Panc1 (cell line): ENCODE results near the gene IL1F10. TPM values are rescaled to one million over a fixed set of nuclear protein-coding genes. Genes with fewer than 3 reads are reported as not detected.

Source experiments
- ATAC-seq: fragments of 200-7000 bp; cut with Tn5 transposase; 2 replicates; pipeline ENCODE4 v1.9.1; 2020; ENCODE audit warnings: mild to moderate bottlenecking, moderate library complexity
- BruUV-seq: library from RNA; stranded (reverse); fragments of 400-500 nt; replicated peaks from 2 replicates; lab custom pipeline; 2021; lab: Mats Ljungman, UMichigan
- CTCF ChIA-PET: fragments of 300-600 bp; sonication (Branson Sonifier 250); formaldehyde crosslinking; loops from one replicate; lab custom pipeline; 2022; ENCODE audit warnings: antibody characterized with exemption; lab: Charles Lee
- POLR2A ChIA-PET: fragments of 300-600 bp; sonication (Branson Sonifier 250); formaldehyde crosslinking; loops from one replicate; lab custom pipeline; 2022; ENCODE audit warnings: antibody characterized with exemption; lab: Charles Lee
- DNase-seq: peaks from one replicate; pipeline ENCODE4 v3.0.0-alpha.2; 2010; ENCODE audit warnings: low read depth, low spot score
- H3K27ac ChIP-seq: 2 replicates; pipeline ENCODE4 v1.5.1; 2011; ENCODE audit warnings: mild to moderate bottlenecking, low read length, inconsistent platforms
- H3K27me3 ChIP-seq: fragments of 200-500 bp; sonication (Bioruptor generic); 2 replicates; pipeline ENCODE4 v1.6.0; 2014; ENCODE audit warnings: low read length, inconsistent platforms; ENCODE audit not compliant: control insufficient read depth, insufficient read depth
- H3K36me3 ChIP-seq: fragments of 200-500 bp; sonication (Bioruptor generic); 2 replicates; pipeline ENCODE4 v1.5.1; 2014; ENCODE audit warnings: inconsistent platforms, mild to moderate bottlenecking, low read length, moderate library complexity; ENCODE audit not compliant: control insufficient read depth, insufficient read depth
- H3K4me1 ChIP-seq: 2 replicates; pipeline ENCODE4 v1.5.1; 2011; ENCODE audit warnings: inconsistent platforms, mild to moderate bottlenecking, low read length, moderate library complexity; ENCODE audit not compliant: control insufficient read depth, insufficient read depth
- H3K4me3 ChIP-seq, 2 experiments: 2 replicates each; pipeline ENCODE4 v1.5.1; 2011 to 2012; ENCODE audit warnings: low read depth in 2 of 2, low read length in 2 of 2, mild to moderate bottlenecking in 2 of 2, inconsistent platforms in 1 of 2, moderate library complexity in 1 of 2
- H3K9me3 ChIP-seq: fragments of 200-500 bp; sonication (Bioruptor generic); 2 replicates; pipeline ENCODE4 v1.5.1; 2014; ENCODE audit warnings: low read depth, mild to moderate bottlenecking, inconsistent platforms, low read length, moderate library complexity; ENCODE audit not compliant: control insufficient read depth, insufficient read depth
- CTCF ChIP-seq: fragments of 450-650 bp; IDR thresholded peaks from 2 replicates; pipeline ENCODE4 v1.5.1; 2017; ENCODE audit warnings: mild to moderate bottlenecking
- POLR2AphosphoS5 ChIP-seq: IDR thresholded peaks from 2 replicates; pipeline ENCODE4 v1.6.1; 2012; ENCODE audit warnings: mild to moderate bottlenecking, low read depth, low read length, moderate library complexity
- REST ChIP-seq, 2 experiments: IDR thresholded peaks; 2 replicates each; pipeline ENCODE4 v1.6.1; 2011 to 2012; ENCODE audit warnings: low read depth in 2 of 2, control low read depth in 1 of 2, low read length in 1 of 2, mild to moderate bottlenecking in 1 of 2, moderate library complexity in 1 of 2; ENCODE audit not compliant: insufficient read depth in 1 of 2
- SIN3A ChIP-seq: IDR thresholded peaks from 2 replicates; pipeline ENCODE4 v1.6.1; 2012; ENCODE audit warnings: low read depth, mild to moderate bottlenecking, low read length, moderate library complexity, borderline replicate concordance; ENCODE audit not compliant: insufficient read depth
- TCF7L2 ChIP-seq: IDR thresholded peaks from 2 replicates; pipeline ENCODE4 v1.6.1; 2011; ENCODE audit warnings: mild to moderate bottlenecking, low read depth, low read length, inconsistent platforms
- in situ Hi-C: cut with HindIII; loops from 2 replicates; pipeline ENCODE4 v1.10.0; 2016; ENCODE audit warnings: low sequenced_read_pairs, low pct_unique_long_range_greater_than_20kb
- intact Hi-C: fragments of 100-400 bp; cut with micrococcal nuclease; formaldehyde crosslinking; loops from one replicate; pipeline ENCODE4 v1.10.0; 2022; ENCODE audit not compliant: unreplicated experiment
- total RNA-seq: library from RNA; stranded (reverse); gene quantifications from one replicate; pipeline ENCODE4 v1.2.1, GENCODE V29; 2021; ENCODE audit not compliant: unreplicated experiment

Gene IL1F10
- total RNA-seq, 1 experiment from 2014 or later, result not detected

GRCh38 chr2:113120861-113121260 is 53.1 kb downstream of the IL1F10 start:
- ATAC-seq (no peak), DNase-seq (no peak)
- POLR2A ChIA-PET, result no interaction called here
- H3K9me3 ChIP-seq, result no peaks in the 10 kb centered on the region
- CTCF ChIA-PET, result no interaction called here
- intact Hi-C loops (no loop called here), in situ Hi-C loops (no loop called here)
- TF ChIP-seq CTCF (no peak), POLR2AphosphoS5 (no peak)
- BruUV-seq, result no TSS peak
- no peaks in the 10 kb centered on the region for H3K36me3 ChIP-seq
- no peaks in the 10 kb centered on the region for H3K4me1 ChIP-seq
- no peak overlapping the region for H3K4me3 ChIP-seq
- peaks cover 11% of the 10 kb centered on the region; the same call in 1 of the 2 replicates for H3K27me3 ChIP-seq
- H3K27ac ChIP-seq, result no peak overlapping the region

- CTCF ChIA-PET, result no interaction called here
- DNase-seq (no peak), ATAC-seq (no peak)
- no TSS peak for BruUV-seq
- H3K4me3 ChIP-seq, result no peak overlapping the region
- POLR2A ChIA-PET, result no interaction called here
- no peaks in the 10 kb centered on the region for H3K36me3 ChIP-seq
- no peaks in the 10 kb centered on the region for H3K9me3 ChIP-seq
- in situ Hi-C loops, result no loop called here
- intact Hi-C loops, result no loop called here
- no peaks in the 10 kb centered on the region for H3K4me1 ChIP-seq
- no peak for TF ChIP-seq CTCF
- no peak for TF ChIP-seq REST (IDR thresholded peaks at IDR 0.05; ENCODE audit: insufficient read depth in 1 of 2, low read depth in 2 of 2, low read length in 1 of 2)
- no peak for TF ChIP-seq SIN3A
- TF ChIP-seq POLR2AphosphoS5, result no peak
- no peak for TF ChIP-seq TCF7L2
- H3K27ac ChIP-seq, result no peak overlapping the region
- H3K27me3 ChIP-seq, result peaks cover 11% of the 10 kb centered on the region; the same call in 1 of the 2 replicates
Measured at GRCh38 chr2:113122364-113122763, 54.6 kb downstream of the IL1F10 start.

GRCh38 chr2:113123726-113124125 is 56.0 kb downstream of the IL1F10 start:
- no peaks in the 10 kb centered on the region for H3K9me3 ChIP-seq
- DNase-seq (no peak), ATAC-seq (no peak)
- no TSS peak for BruUV-seq
- no peaks in the 10 kb centered on the region for H3K4me1 ChIP-seq
- ChIA-PET CTCF (no interaction called here), POLR2A (no interaction called here)
- no peak for TF ChIP-seq POLR2AphosphoS5
- TF ChIP-seq TCF7L2, result no peak
- no peak for TF ChIP-seq SIN3A
- no peak for TF ChIP-seq CTCF
- no peak for TF ChIP-seq REST (IDR thresholded peaks at IDR 0.05; ENCODE audit: insufficient read depth in 1 of 2, low read depth in 2 of 2, low read length in 1 of 2)
- H3K4me3 ChIP-seq, result no peak overlapping the region
- no peak overlapping the region for H3K27ac ChIP-seq
- in situ Hi-C loops (no loop called here), intact Hi-C loops (no loop called here)
- no peaks in the 10 kb centered on the region for H3K36me3 ChIP-seq
- peaks cover 11% of the 10 kb centered on the region; the same call in 1 of the 2 replicates for H3K27me3 ChIP-seq
